ENCODE results near the gene SERPINE3.

DNA sequence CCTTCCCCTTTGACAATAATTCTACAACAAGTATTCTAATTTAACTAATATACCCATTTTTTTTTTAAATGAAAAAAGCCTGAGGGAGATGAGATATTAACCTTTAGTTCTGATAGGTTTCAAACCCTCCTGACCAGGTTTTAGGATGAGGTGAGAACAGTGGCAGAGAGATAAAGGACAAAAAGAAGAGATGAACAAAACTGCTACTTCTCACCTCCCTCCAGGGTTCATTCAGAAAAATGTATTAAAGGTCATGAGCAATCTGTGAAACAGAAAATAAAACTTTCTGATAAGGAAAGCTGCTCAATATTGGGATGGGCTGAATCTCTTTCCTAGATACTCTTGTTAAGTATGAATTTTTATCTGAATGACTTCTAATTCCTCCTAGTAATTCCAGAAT lies 24.1 kb downstream of the SERPINE3 start:
- TF ChIP-seq EZH2phosphoT487 (IDR thresholded peaks at IDR 0.05; ENCODE audit: borderline replicate concordance, low read depth) = no peak
- TF ChIP-seq POLR2AphosphoS5 (IDR thresholded peaks at IDR 0.05; ENCODE audit: low read depth, low read length) = no peak
- TF ChIP-seq GABPA (IDR thresholded peaks at IDR 0.05; ENCODE audit: low read depth) = no peak
- TF ChIP-seq RCOR1 (IDR thresholded peaks at IDR 0.05; ENCODE audit: low read length) = no peak
- TF ChIP-seq RAD21 (IDR thresholded peaks at IDR 0.05; ENCODE audit: low read length) = no peak
- TF ChIP-seq, protein P1, sequence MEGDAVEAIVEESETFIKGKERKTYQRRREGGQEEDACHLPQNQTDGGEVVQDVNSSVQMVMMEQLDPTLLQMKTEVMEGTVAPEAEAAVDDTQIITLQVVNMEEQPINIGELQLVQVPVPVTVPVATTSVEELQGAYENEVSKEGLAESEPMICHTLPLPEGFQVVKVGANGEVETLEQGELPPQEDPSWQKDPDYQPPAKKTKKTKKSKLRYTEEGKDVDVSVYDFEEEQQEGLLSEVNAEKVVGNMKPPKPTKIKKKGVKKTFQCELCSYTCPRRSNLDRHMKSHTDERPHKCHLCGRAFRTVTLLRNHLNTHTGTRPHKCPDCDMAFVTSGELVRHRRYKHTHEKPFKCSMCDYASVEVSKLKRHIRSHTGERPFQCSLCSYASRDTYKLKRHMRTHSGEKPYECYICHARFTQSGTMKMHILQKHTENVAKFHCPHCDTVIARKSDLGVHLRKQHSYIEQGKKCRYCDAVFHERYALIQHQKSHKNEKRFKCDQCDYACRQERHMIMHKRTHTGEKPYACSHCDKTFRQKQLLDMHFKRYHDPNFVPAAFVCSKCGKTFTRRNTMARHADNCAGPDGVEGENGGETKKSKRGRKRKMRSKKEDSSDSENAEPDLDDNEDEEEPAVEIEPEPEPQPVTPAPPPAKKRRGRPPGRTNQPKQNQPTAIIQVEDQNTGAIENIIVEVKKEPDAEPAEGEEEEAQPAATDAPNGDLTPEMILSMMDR (IDR thresholded peaks at IDR 0.05) = no peak
- TF ChIP-seq, protein P2, sequence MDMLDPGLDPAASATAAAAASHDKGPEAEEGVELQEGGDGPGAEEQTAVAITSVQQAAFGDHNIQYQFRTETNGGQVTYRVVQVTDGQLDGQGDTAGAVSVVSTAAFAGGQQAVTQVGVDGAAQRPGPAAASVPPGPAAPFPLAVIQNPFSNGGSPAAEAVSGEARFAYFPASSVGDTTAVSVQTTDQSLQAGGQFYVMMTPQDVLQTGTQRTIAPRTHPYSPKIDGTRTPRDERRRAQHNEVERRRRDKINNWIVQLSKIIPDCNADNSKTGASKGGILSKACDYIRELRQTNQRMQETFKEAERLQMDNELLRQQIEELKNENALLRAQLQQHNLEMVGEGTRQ (IDR thresholded peaks at IDR 0.05; ENCODE audit: borderline replicate concordance, low read depth, low read length) = no peak
- TF ChIP-seq RFX5 (IDR thresholded peaks at IDR 0.05; ENCODE audit: low read length) = no peak
- TF ChIP-seq, protein P3, sequence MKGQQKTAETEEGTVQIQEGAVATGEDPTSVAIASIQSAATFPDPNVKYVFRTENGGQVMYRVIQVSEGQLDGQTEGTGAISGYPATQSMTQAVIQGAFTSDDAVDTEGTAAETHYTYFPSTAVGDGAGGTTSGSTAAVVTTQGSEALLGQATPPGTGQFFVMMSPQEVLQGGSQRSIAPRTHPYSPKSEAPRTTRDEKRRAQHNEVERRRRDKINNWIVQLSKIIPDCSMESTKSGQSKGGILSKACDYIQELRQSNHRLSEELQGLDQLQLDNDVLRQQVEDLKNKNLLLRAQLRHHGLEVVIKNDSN (IDR thresholded peaks at IDR 0.05; ENCODE audit: borderline replicate concordance, low read depth) = no peak
- no peak for TF ChIP-seq GATA2 (CRISPR knock-in tag; IDR thresholded peaks at IDR 0.05)

Data from SK-N-SH (cell line).